Activated naive CD4-positive, alpha-beta T cell treated with anti-CD3 and anti-CD28 coated beads, Interleukin-2, amount 10 ng/mL, durations not matched to agents 7 days and 5 days (primary cell): ENCODE results near the gene BEGAIN.
A peak's percentile ranks its signal among the peaks of the same experiment; 100 is the strongest.

Experiments
- CTCF ChIA-PET: fragments of 350-600 bp; sonication (Branson Sonifier 250); formaldehyde crosslinking; loops from one replicate; lab custom pipeline; 2021; ENCODE audit warnings: antibody characterized with exemption; lab: Charles Lee
- DNase-seq: peaks from one replicate; pipeline ENCODE4 v3.0.0-alpha.2; 2020
- H3K27ac Mint-ChIP-seq: one replicate; pipeline ENCODE4 v1.8.0; 2021; ENCODE audit warnings: mild to moderate bottlenecking, moderate library complexity, mixed read lengths
- H3K27me3 Mint-ChIP-seq: one replicate; pipeline ENCODE4 v1.8.0; 2021; ENCODE audit warnings: mild to moderate bottlenecking, mixed read lengths
- H3K36me3 Mint-ChIP-seq: one replicate; pipeline ENCODE4 v1.8.0; 2021; ENCODE audit warnings: mixed read lengths
- H3K4me1 Mint-ChIP-seq: one replicate; pipeline ENCODE4 v1.8.0; 2021; ENCODE audit warnings: mixed read lengths
- H3K4me3 Mint-ChIP-seq: one replicate; pipeline ENCODE4 v1.8.0; 2021; ENCODE audit warnings: mild to moderate bottlenecking, moderate library complexity, mixed read lengths
- H3K9me3 Mint-ChIP-seq: one replicate; pipeline ENCODE4 v1.8.0; 2021; ENCODE audit warnings: mixed read lengths

Gene BEGAIN

GRCh38 chr14:100555436-100556139 lies 31.6 kb downstream of the BEGAIN start:
- no peaks in the 10 kb centered on the region for H3K9me3 Mint-ChIP-seq
- CTCF ChIA-PET = no interaction called here
- peaks cover 17% of the 10 kb centered on the region for H3K4me1 Mint-ChIP-seq
- H3K4me3 Mint-ChIP-seq = no peak overlapping the region
- H3K36me3 Mint-ChIP-seq = no peaks in the 10 kb centered on the region
- H3K27me3 Mint-ChIP-seq = peaks cover 34% of the 10 kb centered on the region
- no peak for DNase-seq
- no peak overlapping the region for H3K27ac Mint-ChIP-seq

GRCh38 chr14:100554696-100555320 lies 32.4 kb downstream of the BEGAIN start:
- peaks cover 38% of the 10 kb centered on the region for H3K27me3 Mint-ChIP-seq
- H3K4me3 Mint-ChIP-seq = no peak overlapping the region
- H3K9me3 Mint-ChIP-seq = no peaks in the 10 kb centered on the region
- H3K4me1 Mint-ChIP-seq = peaks cover 17% of the 10 kb centered on the region
- no peaks in the 10 kb centered on the region for H3K36me3 Mint-ChIP-seq
- CTCF ChIA-PET = no interaction called here
- no peak overlapping the region for H3K27ac Mint-ChIP-seq
- DNase-seq = no peak

GRCh38 chr14:100554082-100554677 lies 33.0 kb downstream of the BEGAIN start:
- Mint-ChIP-seq H3K27ac (no peak overlapping the region), H3K9me3 (no peaks in the 10 kb centered on the region), H3K4me1 (peaks cover 21% of the 10 kb centered on the region), H3K4me3 (no peak overlapping the region), H3K36me3 (no peaks in the 10 kb centered on the region), H3K27me3 (peaks cover 42% of the 10 kb centered on the region)
- CTCF ChIA-PET = no interaction called here
- peak; percentile 55 for DNase-seq

GRCh38 chr14:100553471-100553870 lies 33.7 kb downstream of the BEGAIN start:
- no peak overlapping the region for H3K27ac Mint-ChIP-seq
- CTCF ChIA-PET = no interaction called here
- H3K9me3 Mint-ChIP-seq = no peaks in the 10 kb centered on the region
- H3K4me3 Mint-ChIP-seq = no peak overlapping the region
- DNase-seq = no peak
- peaks cover 42% of the 10 kb centered on the region for H3K27me3 Mint-ChIP-seq
- H3K4me1 Mint-ChIP-seq = peaks cover 27% of the 10 kb centered on the region
- no peaks in the 10 kb centered on the region for H3K36me3 Mint-ChIP-seq

GRCh38 chr14:100552524-100553125 lies 34.6 kb downstream of the BEGAIN start:
- Mint-ChIP-seq H3K9me3 (no peaks in the 10 kb centered on the region), H3K4me1 (peaks cover 28% of the 10 kb centered on the region), H3K27ac (no peak overlapping the region), H3K36me3 (no peaks in the 10 kb centered on the region), H3K27me3 (peaks cover 42% of the 10 kb centered on the region), H3K4me3 (no peak overlapping the region)
- no peak for DNase-seq
- CTCF ChIA-PET = no interaction called here

GRCh38 chr14:100551056-100551455 lies 36.2 kb downstream of the BEGAIN start:
- Mint-ChIP-seq H3K27me3 (peaks cover 50% of the 10 kb centered on the region), H3K27ac (no peak overlapping the region), H3K9me3 (no peaks in the 10 kb centered on the region), H3K4me3 (no peak overlapping the region), H3K4me1 (peaks cover 40% of the 10 kb centered on the region), H3K36me3 (no peaks in the 10 kb centered on the region)
- no peak for DNase-seq
- CTCF ChIA-PET = no interaction called here

GRCh38 chr14:100549834-100550625 lies 37.2 kb downstream of the BEGAIN start:
- H3K27ac Mint-ChIP-seq = no peak overlapping the region
- no peak for DNase-seq
- no peaks in the 10 kb centered on the region for H3K9me3 Mint-ChIP-seq
- peaks cover 45% of the 10 kb centered on the region for H3K27me3 Mint-ChIP-seq
- CTCF ChIA-PET = interaction anchor here (0.6 kb wide), 1 partner anchor 95 kb away, joined by 3 read pairs; no protein-coding TSS in a partner anchor
- no peak overlapping the region for H3K4me3 Mint-ChIP-seq
- H3K36me3 Mint-ChIP-seq = no peaks in the 10 kb centered on the region
- peaks cover 43% of the 10 kb centered on the region for H3K4me1 Mint-ChIP-seq

GRCh38 chr14:100548939-100549338 lies 38.3 kb downstream of the BEGAIN start:
- H3K4me3 Mint-ChIP-seq = no peak overlapping the region
- no peaks in the 10 kb centered on the region for H3K36me3 Mint-ChIP-seq
- peaks cover 38% of the 10 kb centered on the region for H3K4me1 Mint-ChIP-seq
- CTCF ChIA-PET = no interaction called here
- H3K9me3 Mint-ChIP-seq = no peaks in the 10 kb centered on the region
- no peak for DNase-seq
- H3K27ac Mint-ChIP-seq = peak overlapping the region; percentile 68
- H3K27me3 Mint-ChIP-seq = peaks cover 42% of the 10 kb centered on the region

- Mint-ChIP-seq H3K4me1 (peaks cover 35% of the 10 kb centered on the region), H3K4me3 (no peak overlapping the region), H3K27me3 (peaks cover 36% of the 10 kb centered on the region), H3K9me3 (no peaks in the 10 kb centered on the region), H3K27ac (peak overlapping the region; percentile 88), H3K36me3 (no peaks in the 10 kb centered on the region)
- no peak for DNase-seq
- CTCF ChIA-PET = no interaction called here
These were observed 38.9 kb downstream of the BEGAIN start for GRCh38 chr14:100548295-100548655.

- peak; percentile 52 for DNase-seq
- Mint-ChIP-seq H3K9me3 (no peaks in the 10 kb centered on the region), H3K4me1 (peaks cover 35% of the 10 kb centered on the region), H3K27ac (peak overlapping the region; percentile 88), H3K36me3 (no peaks in the 10 kb centered on the region), H3K27me3 (peaks cover 36% of the 10 kb centered on the region), H3K4me3 (no peak overlapping the region)
- CTCF ChIA-PET = no interaction called here
These were observed 39.5 kb downstream of the BEGAIN start for GRCh38 chr14:100547633-100548294.

- peaks cover 33% of the 10 kb centered on the region for H3K27me3 Mint-ChIP-seq
- H3K27ac Mint-ChIP-seq = peak overlapping the region; percentile 67
- CTCF ChIA-PET = interaction anchor here (0.6 to 2.7 kb wide), 5 partner anchors 21 to 108 kb away, joined by 3 to 18 read pairs (median 3); no protein-coding TSS in a partner anchor
- no peaks in the 10 kb centered on the region for H3K36me3 Mint-ChIP-seq
- peak overlapping the region; percentile 28 for H3K4me3 Mint-ChIP-seq
- no peak for DNase-seq
- H3K4me1 Mint-ChIP-seq = peaks cover 35% of the 10 kb centered on the region
- H3K9me3 Mint-ChIP-seq = no peaks in the 10 kb centered on the region
These were observed 41.2 kb downstream of the BEGAIN start for GRCh38 chr14:100546051-100546443.

GRCh38 chr14:100545359-100545758 lies 41.9 kb downstream of the BEGAIN start:
- H3K4me3 Mint-ChIP-seq = no peak overlapping the region
- H3K4me1 Mint-ChIP-seq = peaks cover 35% of the 10 kb centered on the region
- H3K27ac Mint-ChIP-seq = no peak overlapping the region
- peaks cover 33% of the 10 kb centered on the region for H3K27me3 Mint-ChIP-seq
- H3K36me3 Mint-ChIP-seq = no peaks in the 10 kb centered on the region
- CTCF ChIA-PET = interaction anchor here (0.6 to 2.7 kb wide), 5 partner anchors 20 to 109 kb away, joined by 3 to 18 read pairs (median 3); no protein-coding TSS in a partner anchor
- H3K9me3 Mint-ChIP-seq = no peaks in the 10 kb centered on the region
- no peak for DNase-seq

- Mint-ChIP-seq H3K27ac (no peak overlapping the region), H3K27me3 (peaks cover 29% of the 10 kb centered on the region), H3K36me3 (no peaks in the 10 kb centered on the region), H3K4me3 (no peak overlapping the region), H3K9me3 (no peaks in the 10 kb centered on the region), H3K4me1 (peaks cover 35% of the 10 kb centered on the region)
- no peak for DNase-seq
- CTCF ChIA-PET = interaction anchor here (2.7 kb wide), 1 partner anchor 102 kb away, joined by 18 read pairs; no protein-coding TSS in a partner anchor
These were observed 42.6 kb downstream of the BEGAIN start for GRCh38 chr14:100544506-100545141.
